Measurements from ENCODE around the gene SSBP3.

- TF ChIP-seq POLR2AphosphoS5 (IDR thresholded peaks at IDR 0.05; ENCODE audit: low read depth) (no peak), GABPA (IDR thresholded peaks at IDR 0.05; ENCODE audit: low read depth) (no peak)
- TF ChIP-seq, protein P1, sequence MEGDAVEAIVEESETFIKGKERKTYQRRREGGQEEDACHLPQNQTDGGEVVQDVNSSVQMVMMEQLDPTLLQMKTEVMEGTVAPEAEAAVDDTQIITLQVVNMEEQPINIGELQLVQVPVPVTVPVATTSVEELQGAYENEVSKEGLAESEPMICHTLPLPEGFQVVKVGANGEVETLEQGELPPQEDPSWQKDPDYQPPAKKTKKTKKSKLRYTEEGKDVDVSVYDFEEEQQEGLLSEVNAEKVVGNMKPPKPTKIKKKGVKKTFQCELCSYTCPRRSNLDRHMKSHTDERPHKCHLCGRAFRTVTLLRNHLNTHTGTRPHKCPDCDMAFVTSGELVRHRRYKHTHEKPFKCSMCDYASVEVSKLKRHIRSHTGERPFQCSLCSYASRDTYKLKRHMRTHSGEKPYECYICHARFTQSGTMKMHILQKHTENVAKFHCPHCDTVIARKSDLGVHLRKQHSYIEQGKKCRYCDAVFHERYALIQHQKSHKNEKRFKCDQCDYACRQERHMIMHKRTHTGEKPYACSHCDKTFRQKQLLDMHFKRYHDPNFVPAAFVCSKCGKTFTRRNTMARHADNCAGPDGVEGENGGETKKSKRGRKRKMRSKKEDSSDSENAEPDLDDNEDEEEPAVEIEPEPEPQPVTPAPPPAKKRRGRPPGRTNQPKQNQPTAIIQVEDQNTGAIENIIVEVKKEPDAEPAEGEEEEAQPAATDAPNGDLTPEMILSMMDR (IDR thresholded peaks at IDR 0.05; ENCODE audit: insufficient read depth, low read length): no peak
- TF ChIP-seq, protein P2, sequence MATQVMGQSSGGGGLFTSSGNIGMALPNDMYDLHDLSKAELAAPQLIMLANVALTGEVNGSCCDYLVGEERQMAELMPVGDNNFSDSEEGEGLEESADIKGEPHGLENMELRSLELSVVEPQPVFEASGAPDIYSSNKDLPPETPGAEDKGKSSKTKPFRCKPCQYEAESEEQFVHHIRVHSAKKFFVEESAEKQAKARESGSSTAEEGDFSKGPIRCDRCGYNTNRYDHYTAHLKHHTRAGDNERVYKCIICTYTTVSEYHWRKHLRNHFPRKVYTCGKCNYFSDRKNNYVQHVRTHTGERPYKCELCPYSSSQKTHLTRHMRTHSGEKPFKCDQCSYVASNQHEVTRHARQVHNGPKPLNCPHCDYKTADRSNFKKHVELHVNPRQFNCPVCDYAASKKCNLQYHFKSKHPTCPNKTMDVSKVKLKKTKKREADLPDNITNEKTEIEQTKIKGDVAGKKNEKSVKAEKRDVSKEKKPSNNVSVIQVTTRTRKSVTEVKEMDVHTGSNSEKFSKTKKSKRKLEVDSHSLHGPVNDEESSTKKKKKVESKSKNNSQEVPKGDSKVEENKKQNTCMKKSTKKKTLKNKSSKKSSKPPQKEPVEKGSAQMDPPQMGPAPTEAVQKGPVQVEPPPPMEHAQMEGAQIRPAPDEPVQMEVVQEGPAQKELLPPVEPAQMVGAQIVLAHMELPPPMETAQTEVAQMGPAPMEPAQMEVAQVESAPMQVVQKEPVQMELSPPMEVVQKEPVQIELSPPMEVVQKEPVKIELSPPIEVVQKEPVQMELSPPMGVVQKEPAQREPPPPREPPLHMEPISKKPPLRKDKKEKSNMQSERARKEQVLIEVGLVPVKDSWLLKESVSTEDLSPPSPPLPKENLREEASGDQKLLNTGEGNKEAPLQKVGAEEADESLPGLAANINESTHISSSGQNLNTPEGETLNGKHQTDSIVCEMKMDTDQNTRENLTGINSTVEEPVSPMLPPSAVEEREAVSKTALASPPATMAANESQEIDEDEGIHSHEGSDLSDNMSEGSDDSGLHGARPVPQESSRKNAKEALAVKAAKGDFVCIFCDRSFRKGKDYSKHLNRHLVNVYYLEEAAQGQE (IDR thresholded peaks at IDR 0.05; ENCODE audit: insufficient replicate concordance, low read depth): no peak
Measured at GRCh38 chr1:54267815-54268761, 138.1 kb downstream of the SSBP3 start.

Data from HL-60 (cell line).